ENCODE data around the gene ANO3.

- TF ChIP-seq EZH2 (IDR thresholded peaks at IDR 0.05; ENCODE audit: borderline replicate concordance, insufficient read depth, low read depth, low read length, poor library complexity, severe bottlenecking) (no peak), CTCF (IDR thresholded peaks at IDR 0.05) (no peak)
These were observed 5.0 kb upstream of the ANO3 start for GRCh38 chr11:26326793-26327400.
